Renal pelvis (tissue), 4 donors: ENCODE measurements around the gene HDAC4. TPM values are rescaled to one million over a fixed set of nuclear protein-coding genes. Genes with fewer than 3 reads are reported as not detected.

Experiments used
- DNase-seq: peaks from one replicate; pipeline ENCODE4 v3.0.0-alpha.2; 2013
- polyA plus RNA-seq, 3 donors: library from polyadenylated mRNA; unstranded; fragments of 120-200 nt; gene quantifications; one replicate each; pipeline ENCODE4 v1.2.1, GENCODE V29; 2013; ENCODE audit not compliant: insufficient read length in 3 of 3

HDAC4 gene
- polyA plus RNA-seq, 3 donors = 13.7 to 23.9 (median 14.0) TPM

DNA sequence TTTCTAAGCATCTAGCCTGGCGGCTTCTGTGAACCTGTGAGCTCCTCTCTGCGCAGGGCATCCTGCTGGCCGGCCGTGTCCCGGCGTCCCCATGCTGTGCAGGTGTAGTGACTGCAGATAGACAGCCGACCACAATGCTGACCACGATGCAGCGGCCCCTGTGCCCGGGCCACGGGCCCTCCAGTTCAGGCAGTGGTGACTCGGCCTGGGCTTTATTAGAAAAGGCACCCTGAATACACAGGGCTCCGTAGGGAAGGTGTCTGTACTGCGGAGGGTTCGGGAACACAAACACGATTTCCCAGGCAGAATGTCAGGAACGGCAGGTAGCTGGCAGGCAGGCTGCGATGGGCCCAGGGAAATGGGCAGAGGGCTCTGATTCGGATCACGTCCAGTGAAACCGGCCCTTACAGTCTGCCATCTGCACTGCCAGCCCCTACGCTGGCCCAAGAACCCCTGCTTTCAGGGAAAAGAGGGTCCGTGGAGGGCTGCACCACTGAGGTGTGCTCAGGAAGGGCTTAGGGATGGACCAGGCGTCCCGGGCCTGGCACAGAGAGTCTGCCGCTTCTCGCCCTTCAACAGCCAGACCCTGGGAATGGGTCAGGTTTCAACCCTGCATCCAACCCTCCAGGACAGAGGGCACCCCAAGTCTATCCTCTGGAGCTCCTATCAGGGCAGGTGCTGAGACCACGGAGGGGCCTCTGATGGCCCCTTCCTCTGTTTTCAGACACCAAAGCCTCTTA, 196.5 kb downstream of the HDAC4 start:
- no peak for DNase-seq

DNA sequence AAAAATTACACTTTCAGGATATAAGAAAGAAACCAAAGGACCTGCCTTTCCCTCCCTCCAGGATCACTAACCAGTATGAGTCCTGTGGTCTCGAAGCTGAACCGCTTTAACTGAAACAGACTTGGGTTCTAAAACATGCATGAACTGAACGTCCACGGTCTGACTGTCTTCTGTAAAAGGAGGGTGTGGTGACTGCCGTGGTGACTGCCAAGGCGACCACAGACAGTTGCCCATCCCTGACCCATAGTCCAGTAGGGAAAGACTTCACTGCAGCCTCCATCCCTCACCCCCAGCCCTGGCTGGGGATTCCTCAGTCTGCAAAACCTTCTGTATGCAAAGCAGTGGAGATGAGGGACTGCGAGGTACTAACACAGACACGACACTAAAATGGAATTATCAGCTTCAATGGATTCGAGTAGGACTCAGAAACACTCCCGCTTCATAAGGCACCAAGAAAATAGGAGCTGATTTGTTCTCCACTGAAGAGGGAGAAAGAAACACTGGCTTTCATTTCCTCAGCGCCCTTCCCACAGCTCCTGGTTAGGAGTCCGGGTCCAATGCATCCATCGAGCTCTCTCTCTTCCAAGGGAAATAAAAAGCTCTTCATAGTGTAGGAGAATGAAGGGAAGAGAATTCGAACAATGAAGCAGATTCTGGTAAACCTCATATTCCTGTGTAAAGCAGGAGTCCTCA, 197.2 kb downstream of the HDAC4 start:
- no peak for DNase-seq

DNA sequence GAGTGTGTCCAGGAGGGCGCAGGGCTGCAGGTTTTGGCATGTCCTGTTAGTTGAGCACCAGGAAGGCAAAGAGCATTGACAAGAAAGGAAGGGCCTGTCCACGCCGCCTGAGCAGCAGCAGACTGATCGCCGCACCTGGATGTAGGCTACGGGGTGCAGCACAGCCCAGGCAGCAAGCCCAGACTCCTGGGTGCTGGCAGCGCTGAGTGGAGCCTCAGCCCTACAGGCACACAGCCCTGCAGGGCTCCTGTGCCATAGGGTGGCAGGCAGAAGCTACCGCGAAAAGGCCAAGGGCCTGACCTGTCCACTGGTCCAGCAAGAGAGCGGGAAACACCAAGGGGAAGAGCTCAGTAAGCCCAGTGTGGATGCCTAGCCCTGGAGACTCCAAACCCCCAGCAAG, 198.0 kb downstream of the HDAC4 start:
- no peak for DNase-seq

DNA sequence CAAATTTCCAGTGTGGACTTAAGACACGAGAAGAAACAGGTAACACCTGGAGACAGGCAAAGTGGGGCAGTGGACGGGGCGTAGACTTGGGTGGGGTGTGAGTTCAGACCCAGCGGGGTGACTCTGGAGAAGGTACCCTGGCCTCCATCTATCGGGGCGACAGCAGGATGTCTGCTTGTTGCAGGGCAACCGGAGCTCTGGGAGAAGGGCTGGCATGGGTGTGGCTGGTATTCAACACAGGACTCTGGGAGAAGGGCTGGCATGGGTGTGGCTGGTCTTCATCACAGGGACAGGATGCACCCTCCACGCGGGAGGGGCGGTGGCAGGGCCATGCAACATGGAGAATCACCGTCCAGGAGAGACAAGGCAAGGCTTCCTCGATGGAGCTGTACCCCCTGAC, 198.5 kb downstream of the HDAC4 start:
- DNase-seq = no peak

DNA sequence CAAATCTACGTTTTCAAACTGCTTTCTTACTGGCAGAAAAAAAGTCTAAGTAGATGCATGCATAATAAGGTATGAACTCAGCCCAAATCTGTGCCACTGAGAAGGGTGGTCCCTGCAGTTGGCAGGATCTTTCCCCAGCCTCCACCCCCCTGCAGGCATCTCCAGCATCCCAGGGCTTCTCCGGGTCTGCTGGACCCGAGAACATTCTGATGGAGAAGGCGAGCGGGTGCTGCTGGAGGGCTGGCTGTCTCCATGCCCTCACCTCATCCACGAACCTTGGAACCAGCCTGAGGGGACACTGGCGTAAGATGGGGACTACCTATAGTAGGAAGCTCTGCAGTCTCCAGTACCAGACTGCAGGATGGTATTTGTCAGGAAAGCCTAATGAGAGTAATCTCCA, 198.9 kb downstream of the HDAC4 start:
- no peak for DNase-seq

DNA sequence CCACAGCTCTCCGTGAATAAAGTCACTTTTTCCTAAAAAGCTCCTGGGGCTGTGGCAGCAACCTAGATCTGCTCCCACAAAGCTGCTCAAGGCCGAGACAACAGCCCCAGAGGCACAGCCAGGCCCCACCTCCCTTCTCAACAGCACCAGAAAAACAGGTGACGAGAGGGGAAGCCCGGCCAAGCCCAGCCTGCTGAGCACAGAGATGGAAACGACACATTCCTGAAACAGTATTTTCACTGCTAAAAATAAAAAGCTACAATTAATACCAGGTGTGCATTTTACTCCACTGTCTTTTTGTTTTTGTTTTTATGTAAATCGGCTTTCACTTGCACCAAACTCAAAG, 199.3 kb downstream of the HDAC4 start:
- no peak for DNase-seq

DNA sequence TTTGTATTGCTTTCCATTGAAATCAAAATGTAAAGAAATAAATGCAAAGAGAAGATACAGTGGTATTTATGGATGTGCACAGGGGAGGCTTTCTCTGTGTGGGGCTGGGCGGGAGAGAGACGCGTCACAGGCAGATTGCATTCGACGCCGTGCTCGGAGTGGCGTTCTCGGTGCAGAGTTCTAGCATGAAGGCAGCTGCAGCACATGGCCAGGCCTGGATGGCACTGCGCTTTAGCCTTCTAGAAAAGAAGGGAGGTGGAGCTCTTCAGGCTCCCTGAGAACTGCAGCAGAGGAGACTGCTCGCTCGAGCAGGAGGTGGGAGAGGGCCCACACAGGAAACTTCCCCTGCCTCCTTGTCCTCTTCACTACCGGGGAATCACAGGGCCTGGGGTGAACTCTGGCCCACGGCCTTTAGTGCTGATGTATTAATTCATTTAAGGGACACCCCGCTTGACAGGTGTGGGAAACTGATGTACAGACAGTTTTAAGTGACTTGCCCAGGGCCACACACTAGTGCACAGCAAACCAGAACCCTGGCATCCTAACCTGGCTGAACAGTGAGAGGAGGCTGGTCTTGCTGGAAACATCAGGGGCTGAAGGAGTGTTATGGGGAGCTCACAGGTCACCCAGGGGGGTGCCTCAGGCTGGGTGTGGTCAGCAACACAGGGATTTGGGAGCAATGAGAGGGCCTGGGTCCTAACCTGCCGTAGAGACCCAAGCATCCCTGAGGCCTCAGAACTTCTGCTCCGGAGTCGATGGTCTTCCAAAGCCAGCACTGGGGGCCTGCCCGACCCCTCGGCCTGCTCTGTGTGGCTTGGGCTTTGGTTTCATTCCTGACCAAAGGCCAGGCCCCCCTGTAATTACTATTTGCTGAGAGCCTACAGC, 199.9 kb downstream of the HDAC4 start:
- DNase-seq = no peak

DNA sequence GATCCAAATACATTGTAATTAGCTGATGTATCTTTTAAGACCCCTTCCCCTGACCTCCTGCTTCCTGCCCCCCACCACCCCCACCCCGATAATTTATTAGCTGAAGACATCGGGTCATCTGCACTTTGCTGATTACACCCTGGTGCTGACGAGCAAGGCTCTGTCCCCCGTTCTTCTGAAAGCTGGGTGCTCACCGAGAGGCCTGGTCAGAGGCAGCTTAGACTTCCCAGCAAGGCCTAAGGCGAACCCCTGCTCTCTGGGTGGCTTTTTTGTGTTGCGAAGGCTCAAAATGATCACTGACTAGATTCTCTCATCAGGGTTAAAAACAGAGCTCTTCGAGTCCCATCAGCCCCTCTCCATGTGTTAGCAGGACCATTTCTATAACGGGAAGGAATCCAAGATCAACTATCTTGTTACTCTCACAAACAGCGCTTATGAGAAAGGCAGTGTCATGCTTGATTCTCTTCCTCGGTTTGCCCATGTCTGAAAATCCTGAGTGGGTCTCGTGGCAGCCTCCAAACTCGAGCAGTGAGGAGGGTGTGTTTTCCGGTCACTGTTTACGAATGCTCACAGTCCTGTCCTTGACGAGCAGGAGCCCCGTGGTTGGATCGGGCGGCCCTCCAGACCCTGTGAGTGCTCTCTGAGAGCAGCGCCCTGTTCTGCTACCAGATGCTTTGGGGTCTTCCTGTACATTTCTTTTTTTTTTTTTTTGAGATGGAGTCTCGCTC, 201.6 kb downstream of the HDAC4 start:
- no peak for DNase-seq

DNA sequence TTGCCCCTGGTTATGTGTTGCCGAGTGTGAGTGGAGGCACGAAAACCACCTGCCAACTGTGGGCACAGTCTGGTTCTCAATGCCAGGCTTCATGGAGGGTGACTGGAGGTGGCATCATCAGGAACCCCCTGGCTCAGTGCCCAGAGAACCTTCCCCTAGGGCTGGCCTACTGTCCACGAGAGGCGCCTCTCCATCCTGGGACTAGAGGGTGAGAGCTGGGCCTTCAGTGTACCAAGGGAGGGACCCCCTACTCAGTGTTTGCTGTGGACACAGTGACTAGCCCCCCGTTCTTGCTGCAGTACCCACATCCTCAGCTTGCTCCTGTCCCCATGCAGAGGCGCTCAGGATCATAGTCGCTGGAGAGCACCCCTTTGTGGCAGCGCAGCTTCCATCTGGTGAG, 202.6 kb downstream of the HDAC4 start:
- DNase-seq = no peak

DNA sequence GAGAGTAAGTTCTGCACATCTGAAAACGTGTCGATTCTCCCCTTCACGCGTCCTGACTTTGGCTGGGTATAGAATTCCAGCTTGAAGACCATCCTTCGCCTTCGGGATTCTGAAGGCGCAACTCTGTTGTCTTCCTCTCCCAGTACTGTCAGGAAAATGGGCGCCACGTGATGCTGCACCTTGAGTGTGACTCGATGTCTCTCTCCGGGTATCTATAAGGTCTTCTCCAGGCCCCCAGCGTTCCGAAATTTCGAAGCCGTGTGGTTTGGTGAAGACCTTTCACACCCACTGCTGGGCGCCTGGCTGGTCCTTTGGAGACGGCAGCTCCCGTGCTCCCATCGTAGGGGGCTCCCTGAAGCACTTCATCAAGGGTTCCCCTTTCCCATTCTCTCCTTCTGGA, 203.7 kb downstream of the HDAC4 start:
- no peak for DNase-seq

DNA sequence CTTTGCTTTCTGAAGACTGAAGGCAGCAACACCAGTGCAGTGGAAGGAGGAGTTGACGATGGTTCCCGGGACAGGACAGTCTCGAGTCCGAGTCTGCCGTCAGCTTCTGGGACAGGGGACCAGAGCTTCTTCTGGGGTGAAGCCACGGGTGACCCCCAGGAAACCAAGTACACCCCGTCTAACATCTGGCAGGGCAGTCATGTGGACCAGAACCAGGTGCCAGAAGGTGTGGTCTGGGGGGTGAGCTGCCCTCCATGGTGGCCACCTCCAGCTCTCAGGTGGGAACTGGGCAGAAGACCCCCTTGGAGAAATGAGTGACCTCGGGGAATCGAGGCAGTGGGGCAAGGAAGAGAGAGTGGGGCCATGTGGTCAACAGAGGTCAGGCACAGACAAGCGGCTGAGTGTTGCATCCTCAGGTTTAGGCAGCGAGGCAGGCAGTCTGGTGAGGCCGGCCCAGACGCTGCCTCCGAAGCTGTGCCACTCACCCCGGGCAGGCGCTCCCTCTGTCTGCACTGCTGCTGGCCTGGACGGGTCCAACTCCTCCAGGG, 204.3 kb downstream of the HDAC4 start:
- no peak for DNase-seq

DNA sequence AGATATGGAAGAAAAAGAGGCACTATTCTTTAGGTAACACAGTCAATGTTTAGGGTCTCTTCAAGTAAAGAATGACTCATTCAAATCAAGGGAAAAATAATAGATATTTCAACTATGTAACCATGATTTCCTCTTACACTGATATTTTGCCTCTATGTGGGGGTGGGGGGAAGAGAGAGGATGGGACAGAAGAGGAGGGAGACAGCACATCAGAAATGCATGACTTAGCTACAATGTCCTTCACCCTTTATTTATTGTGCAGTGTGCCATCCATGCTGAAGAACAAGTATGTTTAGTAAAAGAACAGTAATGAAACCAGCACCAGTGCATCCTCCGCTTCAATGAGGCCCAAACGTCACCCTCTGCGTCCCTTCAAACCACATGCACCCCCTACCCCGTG, 204.8 kb downstream of the HDAC4 start:
- no peak for DNase-seq

DNA sequence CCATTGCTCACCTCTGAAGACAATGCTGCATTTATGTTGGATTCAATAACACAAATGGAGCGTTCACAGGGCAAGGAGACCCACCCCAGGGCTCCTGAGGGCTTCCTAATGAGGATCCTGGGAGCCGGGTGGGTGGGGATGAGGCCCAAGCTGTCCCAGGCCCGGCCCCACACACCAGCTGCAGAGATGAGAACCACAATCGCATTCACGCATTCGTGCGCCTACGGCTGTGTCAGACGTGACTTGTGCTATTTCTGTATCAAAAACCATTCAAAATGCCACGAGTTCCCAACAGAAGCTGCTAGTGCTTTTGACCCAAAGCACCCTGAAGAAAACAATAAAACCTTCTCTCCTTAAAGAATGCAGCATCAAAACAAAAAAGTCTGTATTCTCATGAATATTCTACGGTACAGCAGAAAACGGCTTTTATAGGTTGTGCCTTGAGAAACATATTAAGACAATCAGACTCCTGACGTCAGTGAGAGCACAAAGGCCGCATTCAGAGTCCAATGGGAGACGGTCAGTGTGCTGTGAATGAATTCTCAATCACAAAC, 205.4 kb downstream of the HDAC4 start:
- no peak for DNase-seq

DNA sequence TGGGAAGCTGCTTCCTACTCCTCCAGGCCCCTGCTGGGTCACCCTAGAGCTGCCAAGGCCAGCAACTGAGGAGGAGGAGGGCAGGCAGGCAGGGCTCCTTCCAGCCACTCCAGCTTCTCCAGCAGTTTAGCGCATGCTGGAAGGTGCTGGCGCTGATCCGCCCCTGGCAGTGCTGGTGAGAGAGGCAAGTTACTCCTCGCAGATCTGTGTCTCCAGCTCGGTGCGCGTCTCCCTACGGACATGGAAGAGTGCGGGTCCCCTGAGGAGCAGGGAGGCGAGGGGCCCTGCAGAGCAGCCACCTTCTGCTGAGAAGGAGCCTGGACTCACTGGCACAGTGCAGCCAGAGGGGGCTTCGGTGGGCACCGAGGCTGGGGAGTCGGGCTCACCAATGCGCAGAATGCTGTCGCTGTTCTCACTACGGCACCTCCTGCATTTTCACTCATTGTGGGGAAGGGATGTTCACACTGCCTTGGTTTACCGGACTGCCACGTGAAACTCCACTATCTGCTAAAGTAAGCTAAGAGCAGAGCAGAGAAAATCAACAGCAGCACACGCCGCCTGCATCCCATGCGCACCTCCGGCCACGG, 206.0 kb downstream of the HDAC4 start:
- DNase-seq = no peak

DNA sequence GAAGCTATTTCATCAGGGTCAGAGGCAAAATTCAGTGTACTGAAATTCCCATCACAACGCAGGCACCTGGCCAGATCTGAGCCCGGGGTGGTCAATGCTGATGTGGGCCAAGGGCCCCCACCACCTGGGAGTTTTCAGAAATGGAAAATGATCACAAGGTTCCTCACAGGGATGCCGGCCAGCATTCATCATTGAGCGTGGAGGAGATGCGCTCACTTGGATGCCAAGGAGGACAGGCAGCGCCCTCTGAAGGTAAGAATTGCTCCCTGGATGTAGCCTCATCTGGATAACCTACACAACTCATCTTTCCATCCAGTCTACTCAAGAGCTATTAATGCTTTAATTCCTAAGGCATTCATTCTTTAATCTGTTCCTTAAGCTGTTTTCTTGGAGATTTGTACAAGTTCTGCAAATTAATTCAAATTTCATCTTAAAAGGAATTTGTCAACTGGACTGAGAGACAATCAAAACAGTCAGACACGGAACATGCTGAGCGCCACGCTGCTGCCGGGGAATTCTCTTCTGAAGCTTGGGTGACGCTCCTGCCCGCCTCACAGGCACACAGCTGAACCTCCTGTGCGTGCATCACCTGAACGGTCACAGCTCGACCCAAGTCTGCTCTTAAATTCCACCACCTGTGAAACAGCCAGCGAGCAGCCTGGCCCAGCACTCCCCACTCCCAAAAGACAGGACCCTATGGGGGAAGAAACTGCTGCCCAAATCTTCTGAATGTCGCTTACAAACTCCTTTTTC, 206.7 kb downstream of the HDAC4 start:
- DNase-seq = no peak

DNA sequence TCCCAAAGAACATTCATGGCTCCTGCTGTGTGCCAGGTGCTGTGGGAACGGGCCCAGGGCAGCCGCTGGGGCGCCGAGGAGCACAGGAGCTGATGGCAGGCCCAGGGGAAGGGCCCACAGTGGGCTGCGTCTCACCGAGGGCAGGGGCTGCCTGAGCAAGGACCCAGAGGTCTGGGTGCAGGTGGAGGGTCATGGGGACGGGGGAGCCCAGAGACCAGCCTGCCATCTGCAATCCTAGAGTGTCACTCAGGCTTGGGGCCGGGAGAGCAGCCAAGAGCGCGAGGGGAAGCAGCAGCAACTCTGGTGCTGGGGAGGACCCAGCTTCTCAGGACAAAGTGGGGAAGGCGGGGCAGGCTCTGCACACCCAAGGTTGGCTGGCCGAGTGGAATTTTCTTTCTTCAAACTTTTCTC, 207.4 kb downstream of the HDAC4 start:
- no peak for DNase-seq

DNA sequence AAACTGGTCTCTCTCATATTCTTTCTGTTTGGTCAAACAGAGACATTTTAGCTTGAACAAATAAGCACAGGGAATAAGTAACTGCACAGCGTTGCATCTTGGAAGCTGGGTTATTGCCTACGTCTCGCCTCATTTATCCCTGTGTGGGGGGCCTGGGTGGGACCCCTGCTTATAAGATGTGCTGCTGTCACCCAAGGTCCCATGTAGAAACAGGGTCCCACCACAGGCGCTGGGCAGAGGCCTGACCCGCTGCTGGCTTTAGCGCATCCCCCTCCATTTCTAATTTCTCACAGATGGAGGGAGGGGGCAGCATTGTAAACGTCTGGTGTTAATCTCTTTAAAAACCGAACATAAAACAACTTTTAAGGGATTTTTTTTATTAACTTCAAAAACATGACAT, 207.8 kb downstream of the HDAC4 start:
- no peak for DNase-seq

DNA sequence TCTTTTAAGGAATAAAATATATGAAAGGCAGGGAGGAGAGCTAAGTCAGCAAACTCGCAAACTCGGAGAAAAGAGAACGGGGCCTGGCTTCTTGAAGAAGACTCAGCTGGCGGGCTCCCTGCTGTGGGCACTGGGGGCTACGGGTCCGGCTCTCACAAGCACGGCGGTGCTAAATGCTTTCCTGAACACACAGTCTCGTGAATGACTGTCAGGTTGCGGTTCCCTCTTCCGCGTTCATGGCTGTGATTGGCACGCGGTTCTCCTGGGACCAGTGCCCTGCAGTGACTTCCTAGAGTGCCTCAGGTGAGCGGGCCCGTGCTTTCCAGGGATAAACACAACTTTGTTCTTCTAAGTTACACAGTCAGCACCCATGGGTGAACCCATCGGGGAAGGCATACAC, 208.4 kb downstream of the HDAC4 start:
- DNase-seq = no peak

DNA sequence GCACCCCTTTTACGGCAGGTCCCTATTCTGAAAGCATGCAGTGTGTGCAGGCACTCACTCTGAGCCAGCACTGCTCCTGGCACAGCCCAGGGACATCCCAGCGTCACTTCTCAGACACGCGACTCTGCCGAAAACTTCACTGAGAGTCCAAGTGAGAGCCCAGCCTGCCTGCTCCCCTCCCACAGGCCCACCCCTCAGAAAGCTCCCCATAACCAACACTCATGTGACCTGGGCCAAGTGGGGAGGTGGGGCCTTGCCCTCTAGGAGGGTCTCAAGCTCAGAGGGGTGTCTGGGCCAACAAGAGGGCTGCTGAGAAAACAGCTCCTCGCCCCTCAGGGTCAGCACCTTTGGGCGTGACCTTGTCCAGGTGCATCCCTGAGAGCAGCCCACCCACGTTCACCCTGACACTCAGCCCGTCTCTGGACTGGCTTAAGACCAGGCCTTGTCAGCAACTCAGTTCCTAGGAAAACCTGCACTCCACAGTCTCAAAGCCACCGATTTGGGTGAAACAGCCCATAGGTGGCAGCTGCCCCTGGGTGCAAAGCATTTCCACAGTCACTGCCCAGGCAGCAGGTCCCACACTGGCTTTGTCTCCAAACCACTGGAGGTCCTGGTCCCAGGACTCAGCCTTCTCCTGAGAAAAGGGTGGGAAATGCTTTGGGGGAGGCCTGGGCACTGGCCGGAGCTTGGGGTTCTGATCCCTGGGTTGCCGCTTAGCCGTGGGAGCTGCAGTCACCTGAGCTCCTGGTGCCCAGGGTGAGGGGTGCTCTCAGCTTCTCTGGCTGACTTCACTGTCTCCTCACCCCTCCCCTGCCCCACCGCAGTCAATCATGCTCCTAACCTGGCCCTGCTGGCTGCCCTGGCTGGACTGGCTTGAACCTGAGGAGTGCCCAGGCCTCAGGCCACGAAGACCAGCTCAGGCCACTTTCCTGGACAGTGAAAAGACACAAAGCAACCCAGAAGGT, 209.6 kb downstream of the HDAC4 start:
- DNase-seq = no peak
